ENCODE measurements around the gene SLFN11.
A peak's percentile ranks its signal among the peaks of the same experiment; 100 is the strongest.

The SLFN11 gene

GRCh38 chr17:35373984-35374765 lies 754 bp upstream of the SLFN11 start:
- peak overlapping the region; percentile 60 for H3K4me3 ChIP-seq (ENCODE audit: low read depth, low read length)
- DNase-seq (ENCODE audit: low read depth), result no peak
- TF ChIP-seq CTCF (IDR thresholded peaks at IDR 0.05; ENCODE audit: low read depth, low read length, missing control alignments), result no peak

DNA sequence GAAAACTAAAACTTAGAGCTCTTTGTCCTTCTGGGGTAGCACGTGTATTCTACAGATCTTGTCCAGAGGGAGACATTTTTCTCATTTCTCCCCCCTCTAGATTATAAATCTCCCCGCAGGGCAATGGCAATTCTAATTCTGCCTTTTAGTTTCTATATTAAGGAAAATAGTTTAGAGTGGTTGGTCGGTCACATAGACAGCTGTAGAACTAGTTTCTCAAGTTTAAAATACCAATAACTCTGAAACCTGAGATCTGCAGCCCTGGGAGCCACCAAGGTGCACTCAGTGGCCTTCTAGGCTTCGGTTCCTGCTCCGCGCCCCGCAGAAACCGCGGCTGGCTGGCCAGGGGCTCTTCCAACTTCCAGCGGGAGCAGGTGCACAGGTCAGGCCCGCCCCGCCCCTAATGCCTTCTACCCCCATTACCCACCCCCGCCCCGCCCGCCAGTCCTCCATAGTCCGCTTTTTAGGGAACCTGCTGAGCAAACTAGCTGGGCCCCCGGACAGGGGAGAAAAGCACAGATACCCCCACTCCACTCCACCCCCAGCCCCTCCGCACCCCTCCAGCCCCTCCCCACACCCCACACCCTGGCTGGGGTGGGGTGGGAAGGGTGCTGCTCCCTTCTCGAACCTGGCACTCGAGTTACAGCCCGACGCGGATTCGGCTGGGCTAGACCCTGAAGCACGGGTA lies 431 bp downstream of the SLFN11 start:
- H3K4me3 ChIP-seq (ENCODE audit: low read depth, low read length), result peak overlapping the region; percentile 60
- no peak for TF ChIP-seq CTCF (IDR thresholded peaks at IDR 0.05; ENCODE audit: low read depth, low read length, missing control alignments)
- DNase-seq (ENCODE audit: low read depth), result peak; percentile 22

DNA sequence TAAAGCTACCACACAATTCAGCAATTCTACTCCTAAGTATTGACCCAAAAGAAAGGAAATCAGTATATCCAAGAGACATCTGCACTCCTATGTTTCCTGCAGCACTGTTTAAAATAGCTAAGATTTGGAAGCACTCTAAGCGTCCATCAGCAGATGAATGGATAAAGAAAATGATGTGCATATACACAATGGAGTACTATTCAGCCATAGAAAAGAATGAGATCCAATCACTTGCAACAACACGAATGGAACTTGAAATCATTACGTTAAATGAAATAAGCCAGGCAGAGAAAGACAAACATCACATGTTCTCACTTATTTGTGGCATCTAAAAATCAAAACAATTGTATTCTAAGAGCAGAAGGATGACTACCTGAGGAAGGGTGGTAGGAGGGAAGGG lies 1.5 kb downstream of the SLFN11 start:
- DNase-seq (ENCODE audit: low read depth), result no peak
- peak overlapping the region; percentile 60; the same call in 1 of the 2 replicates for H3K4me3 ChIP-seq (ENCODE audit: low read depth, low read length)
- TF ChIP-seq CTCF (IDR thresholded peaks at IDR 0.05; ENCODE audit: low read depth, low read length, missing control alignments), result no peak

DNA sequence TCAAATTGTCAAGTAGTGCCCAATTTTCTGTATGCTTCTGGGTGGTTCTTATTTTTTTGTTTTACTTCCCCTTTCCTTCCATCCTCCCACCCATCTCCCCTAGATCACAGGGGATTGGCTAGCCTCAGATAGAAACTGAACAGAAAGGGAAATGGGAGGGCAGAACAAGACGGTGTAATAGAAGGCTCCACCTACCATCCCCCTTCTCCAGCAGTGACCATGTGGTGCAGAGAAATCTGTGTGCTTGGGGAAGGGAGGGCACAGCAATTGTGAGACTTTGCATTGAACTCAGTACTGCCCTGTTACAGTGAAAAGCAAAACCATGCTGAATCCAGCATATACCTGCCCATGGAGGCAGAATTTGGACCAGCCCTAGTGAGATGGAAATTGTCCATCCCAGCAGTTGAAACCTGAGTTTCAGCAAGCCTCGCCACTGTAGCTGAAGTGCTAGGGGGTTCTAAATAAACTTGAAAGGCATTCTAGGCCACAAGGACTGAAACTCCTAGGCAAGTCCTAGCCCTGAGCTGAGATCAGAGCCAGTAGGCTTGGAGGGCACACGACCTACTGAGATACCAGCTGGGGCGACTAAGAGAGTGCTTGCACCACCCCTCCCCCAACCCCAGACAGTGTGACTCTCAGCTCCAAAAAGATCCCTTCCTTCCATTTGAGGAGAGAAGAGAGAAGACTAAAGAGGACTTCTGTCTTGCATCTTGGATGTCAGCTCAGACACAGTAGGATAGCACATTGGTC lies 5.2 kb downstream of the SLFN11 start:
- no peak for TF ChIP-seq CTCF (IDR thresholded peaks at IDR 0.05; ENCODE audit: low read depth, low read length, missing control alignments)
- peak; percentile 83 for DNase-seq (ENCODE audit: low read depth)
- no peak overlapping the region for H3K4me3 ChIP-seq (ENCODE audit: low read depth, low read length)

GRCh38 chr17:35361027-35361426 lies 12.4 kb downstream of the SLFN11 start:
- no peak overlapping the region for H3K4me3 ChIP-seq (ENCODE audit: low read depth, low read length)
- no peak for DNase-seq (ENCODE audit: low read depth)
- no peak for TF ChIP-seq CTCF (IDR thresholded peaks at IDR 0.05; ENCODE audit: low read depth, low read length, missing control alignments)

GRCh38 chr17:35359398-35359797 lies 14.0 kb downstream of the SLFN11 start:
- H3K4me3 ChIP-seq (ENCODE audit: low read depth, low read length), result no peak overlapping the region
- TF ChIP-seq CTCF (IDR thresholded peaks at IDR 0.05; ENCODE audit: low read depth, low read length, missing control alignments), result no peak
- DNase-seq (ENCODE audit: low read depth), result no peak
